ENCODE measurements around the gene EFNA5. TPM values are rescaled to one million over a fixed set of nuclear protein-coding genes. Genes with fewer than 3 reads are reported as not detected.
"Not testable (repeated sequence)": the region's sequence is repeated elsewhere in the genome, so short reads cannot be mapped to it uniquely, and the experiment has no call there.

Gene EFNA5
- total RNA-seq, 1 experiment from 2014 or later, result 5.9 TPM

- DNase-seq (ENCODE audit: low spot score), result no peak
Measured at GRCh38 chr5:107369622-107370021, 301.1 kb downstream of the EFNA5 start.

- DNase-seq (ENCODE audit: low spot score), result no peak
Measured at GRCh38 chr5:107368615-107369014, 302.1 kb downstream of the EFNA5 start.

- no peak for DNase-seq (ENCODE audit: low spot score)
Measured at GRCh38 chr5:107367939-107368338, 302.8 kb downstream of the EFNA5 start.

GRCh38 chr5:107367480-107367879 lies 303.3 kb downstream of the EFNA5 start:
- no peak for DNase-seq (ENCODE audit: low spot score)

GRCh38 chr5:107365320-107366109 lies 305.2 kb downstream of the EFNA5 start:
- no peak for DNase-seq (ENCODE audit: low spot score)

- DNase-seq (ENCODE audit: low spot score), result no peak
Measured at GRCh38 chr5:107364443-107365319, 306.1 kb downstream of the EFNA5 start.

- no peak for DNase-seq (ENCODE audit: low spot score)
Measured at GRCh38 chr5:107363768-107364167, 307.0 kb downstream of the EFNA5 start.

GRCh38 chr5:107361945-107362344 lies 308.8 kb downstream of the EFNA5 start:
- no peak for DNase-seq (ENCODE audit: low spot score)

- peak; percentile 56 for DNase-seq (ENCODE audit: low spot score)
Measured at GRCh38 chr5:107359916-107360234, 310.9 kb downstream of the EFNA5 start.

- DNase-seq (ENCODE audit: low spot score), result no peak
Measured at GRCh38 chr5:107359033-107359915, 311.5 kb downstream of the EFNA5 start.

GRCh38 chr5:107356891-107357290 lies 313.8 kb downstream of the EFNA5 start:
- DNase-seq (ENCODE audit: low spot score), result no peak

- no peak for DNase-seq (ENCODE audit: low spot score)
Measured at GRCh38 chr5:107352576-107352975, 318.2 kb downstream of the EFNA5 start.

GRCh38 chr5:107346580-107346979 lies 324.2 kb downstream of the EFNA5 start:
- not testable (repeated sequence) for DNase-seq (ENCODE audit: low spot score)

GRCh38 chr5:107342371-107342770 lies 328.4 kb downstream of the EFNA5 start:
- no peak for DNase-seq (ENCODE audit: low spot score)

GRCh38 chr5:107341376-107342084 lies 329.2 kb downstream of the EFNA5 start:
- DNase-seq (ENCODE audit: low spot score), result no peak

- no peak for DNase-seq (ENCODE audit: low spot score)
Measured at GRCh38 chr5:107340631-107341030, 330.1 kb downstream of the EFNA5 start.

- DNase-seq (ENCODE audit: low spot score), result no peak
Measured at GRCh38 chr5:107338335-107338734, 332.4 kb downstream of the EFNA5 start.

GRCh38 chr5:107337281-107337680 lies 333.5 kb downstream of the EFNA5 start:
- peak; percentile 60 for DNase-seq (ENCODE audit: low spot score)

- peak; percentile 10 for DNase-seq (ENCODE audit: low spot score)
Measured at GRCh38 chr5:107331882-107332281, 338.9 kb downstream of the EFNA5 start.

- no peak for DNase-seq (ENCODE audit: low spot score)
Measured at GRCh38 chr5:107331312-107331711, 339.4 kb downstream of the EFNA5 start.

GRCh38 chr5:107330903-107331302 lies 339.8 kb downstream of the EFNA5 start:
- DNase-seq (ENCODE audit: low spot score), result no peak

Measured in HT-29 (cell line).